GM23338 (cell line): ENCODE measurements around the gene PDP2. TPM values are rescaled to one million over a fixed set of nuclear protein-coding genes. Genes with fewer than 3 reads are reported as not detected.

Source experiments
- ATAC-seq: fragments of 200-7000 bp; cut with Tn5 transposase; 3 replicates; pipeline ENCODE4 v1.9.1; 2020
- DNase-seq: peaks from one replicate; pipeline ENCODE4 v3.0.0-alpha.2; 2015; ENCODE audit warnings: low spot score
- H2AFZ ChIP-seq: fragments of 200-600 bp; sonication (generic); 2 replicates; pipeline ENCODE4 v1.8.0; 2016; ENCODE audit warnings: antibody characterized with exemption, mild to moderate bottlenecking, moderate library complexity
- H3F3A ChIP-seq: fragments of 200-600 bp; sonication (generic); replicated peaks from 2 replicates; pipeline ENCODE4 v1.8.0; 2017; ENCODE audit warnings: antibody characterized with exemption, mixed run types, low read depth
- H3K27ac ChIP-seq: fragments of 200-600 bp; sonication (generic); 2 replicates; pipeline ENCODE4 v1.6.1; 2016; ENCODE audit warnings: low read depth
- H3K27me3 ChIP-seq: fragments of 200-600 bp; sonication (generic); 2 replicates; pipeline ENCODE4 v1.8.0; 2016; ENCODE audit warnings: mild to moderate bottlenecking, mixed run types, moderate library complexity; ENCODE audit not compliant: insufficient read depth
- H3K36me3 ChIP-seq: fragments of 200-600 bp; sonication (generic); 2 replicates; pipeline ENCODE4 v1.8.0; 2016; ENCODE audit warnings: mild to moderate bottlenecking; ENCODE audit not compliant: insufficient read depth
- H3K4me1 ChIP-seq: fragments of 200-600 bp; sonication (generic); 2 replicates; pipeline ENCODE4 v1.8.0; 2016; ENCODE audit warnings: mild to moderate bottlenecking, moderate library complexity; ENCODE audit not compliant: insufficient read depth
- H3K4me2 ChIP-seq: fragments of 200-600 bp; sonication (generic); 2 replicates; pipeline ENCODE4 v1.7.1; 2017; ENCODE audit warnings: mixed run types
- H3K4me3 ChIP-seq: fragments of 200-600 bp; sonication (generic); 2 replicates; pipeline ENCODE4 v1.6.1; 2016; ENCODE audit warnings: mixed run types
- H3K79me2 ChIP-seq: fragments of 200-600 bp; sonication (generic); replicated peaks from 2 replicates; pipeline ENCODE4 v1.8.0; 2017; ENCODE audit warnings: mild to moderate bottlenecking; ENCODE audit not compliant: insufficient read depth
- H3K9me2 ChIP-seq: fragments of 200-600 bp; sonication (generic); 2 replicates; pipeline ENCODE4 v1.8.0; 2017; ENCODE audit not compliant: insufficient read depth
- H4K20me1 ChIP-seq: fragments of 200-600 bp; sonication (generic); replicated peaks from 2 replicates; pipeline ENCODE4 v1.8.0; 2017; ENCODE audit warnings: mild to moderate bottlenecking; ENCODE audit not compliant: insufficient read depth
- H3K27ac Mint-ChIP-seq: 2 replicates; pipeline ENCODE4 v1.8.0; 2020; ENCODE audit warnings: inconsistent platforms, mild to moderate bottlenecking, moderate library complexity, mixed read lengths
- H3K27me3 Mint-ChIP-seq: 3 replicates; pipeline ENCODE4 v1.8.0; 2022; ENCODE audit warnings: low read depth, mild to moderate bottlenecking, moderate library complexity, mixed read lengths, inconsistent platforms; ENCODE audit not compliant: insufficient read depth, poor library complexity
- H3K36me3 Mint-ChIP-seq: 3 replicates; pipeline ENCODE4 v1.8.0; 2021; ENCODE audit warnings: low read depth, mild to moderate bottlenecking, inconsistent platforms, moderate library complexity, mixed read lengths
- H3K4me1 Mint-ChIP-seq: 3 replicates; pipeline ENCODE4 v1.8.0; 2020; ENCODE audit warnings: mild to moderate bottlenecking, inconsistent platforms, mixed read lengths
- H3K4me3 Mint-ChIP-seq: 3 replicates; pipeline ENCODE4 v1.8.0; 2021; ENCODE audit warnings: moderate library complexity, mild to moderate bottlenecking, inconsistent platforms, mixed read lengths
- H3K9me3 Mint-ChIP-seq: 3 replicates; pipeline ENCODE4 v1.8.0; 2020; ENCODE audit warnings: moderate library complexity, mild to moderate bottlenecking, inconsistent platforms, mixed read lengths
- CREB1 ChIP-seq: fragments of 250-450 bp; sonication (Bioruptor Pico); IDR thresholded peaks from 2 replicates; pipeline ENCODE4 v1.5.0; 2020; ENCODE audit warnings: low read depth, mild to moderate bottlenecking, moderate library complexity
- EZH2 ChIP-seq: fragments of 200-600 bp; sonication (generic); IDR thresholded peaks from one replicate; pipeline ENCODE4 v1.8.0; 2017; ENCODE audit warnings: antibody characterized with exemption, mild to moderate bottlenecking, low read depth; ENCODE audit not compliant: unreplicated experiment
- NANOG ChIP-seq: IDR thresholded peaks from 2 replicates; pipeline ENCODE4 v1.6.1; 2016; ENCODE audit warnings: antibody characterized with exemption, borderline replicate concordance
- POLR2AphosphoS5 ChIP-seq: IDR thresholded peaks from 2 replicates; pipeline ENCODE4 v1.6.1; 2016; ENCODE audit warnings: antibody characterized with exemption, low read depth
- STAT1 ChIP-seq: IDR thresholded peaks from one replicate; pipeline ENCODE4 v1.6.1; 2016; ENCODE audit warnings: antibody characterized with exemption; ENCODE audit not compliant: unreplicated experiment
- ZNF114 ChIP-seq: fragments of 250-450 bp; sonication (Bioruptor Pico); IDR thresholded peaks from 2 replicates; pipeline ENCODE4 v1.5.0; 2020; ENCODE audit warnings: mild to moderate bottlenecking, moderate library complexity
- polyA plus RNA-seq: library from polyadenylated mRNA; unstranded; fragments of >200 nt; fragmentation: Nextera tagmentation; extraction: Ambion mirVana; gene quantifications from 2 replicates; pipeline ENCODE4 v1.2.1, GENCODE V29; 2016
- total RNA-seq: library from RNA; depleted of rRNA; stranded (reverse); fragments of >200 nt; shearing (Covaris generic); gene quantifications from 2 replicates; pipeline ENCODE4 v1.2.3, GENCODE V29; 2014
- TF ChIP-seq, protein P1 (sequence below): IDR thresholded peaks from one replicate; pipeline ENCODE4 v1.6.1; 2018; ENCODE audit warnings: antibody characterized with exemption; ENCODE audit not compliant: unreplicated experiment
- TF ChIP-seq, protein P2 (sequence below), 2 experiments: fragments of 200-600 bp in 1 of 2; sonication (generic) in 1 of 2; conservative IDR thresholded peaks; 2 replicates each; pipeline versions ENCODE4 v1.5.1 to v1.6.1; 2016 to 2017; ENCODE audit warnings: antibody characterized with exemption in 2 of 2, low read depth in 2 of 2, mild to moderate bottlenecking in 2 of 2, moderate library complexity in 1 of 2
- TF ChIP-seq, protein P3 (sequence below): fragments of 250-450 bp; sonication (Bioruptor Pico); IDR thresholded peaks from 2 replicates; pipeline ENCODE4 v1.5.0; 2020; ENCODE audit warnings: mild to moderate bottlenecking, moderate library complexity

PDP2 gene
- total and polyA plus RNA-seq, 2 experiments from 2014 or later = 9.0 to 23.2 TPM

DNA sequence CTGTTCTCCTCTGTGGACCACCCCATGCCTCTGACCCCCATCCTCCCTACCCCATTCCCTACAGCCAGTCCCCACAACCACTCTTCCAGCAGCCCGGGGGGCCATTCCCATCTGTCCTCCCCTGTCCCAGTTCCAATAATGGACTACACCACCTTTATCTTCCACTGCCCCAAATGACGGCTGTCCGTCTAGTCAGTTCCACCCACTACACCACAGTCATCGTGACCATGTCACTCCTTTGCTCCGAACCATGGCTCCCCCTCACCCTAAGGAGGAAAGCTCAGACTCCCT is 15.3 kb downstream of the PDP2 start:
- ATAC-seq (no peak), DNase-seq (no peak)
- peaks cover 10% of the 10 kb centered on the region; the same call in 2 of the 3 replicates for H3K4me1 Mint-ChIP-seq
- Histone ChIP-seq H3K27ac (no peak overlapping the region), H3K4me1 (peaks cover 8% of the 10 kb centered on the region; the same call in 1 of the 2 replicates), H4K20me1 (no peaks in the 10 kb centered on the region; the same call in 1 of the 2 replicates), H2AFZ (no peak overlapping the region), H3K4me2 (no peak overlapping the region), H3K4me3 (no peak overlapping the region), H3K79me2 (no peaks in the 10 kb centered on the region), H3F3A (0 out of 2 replicates have a peak, but pooled peaks cover 4% of the 10 kb centered on the region), H3K27me3 (no peaks in the 10 kb centered on the region), H3K36me3 (no peaks in the 10 kb centered on the region), H3K9me2 (no peaks in the 10 kb centered on the region)
- H3K27me3 Mint-ChIP-seq = peaks cover 8% of the 10 kb centered on the region
- TF ChIP-seq STAT1 (no peak), NANOG (no peak), ZNF114 (CRISPR knock-in tag) (no peak), EZH2 (no peak), POLR2AphosphoS5 (no peak), CREB1 (CRISPR knock-in tag) (no peak)
- TF ChIP-seq, protein P1, sequence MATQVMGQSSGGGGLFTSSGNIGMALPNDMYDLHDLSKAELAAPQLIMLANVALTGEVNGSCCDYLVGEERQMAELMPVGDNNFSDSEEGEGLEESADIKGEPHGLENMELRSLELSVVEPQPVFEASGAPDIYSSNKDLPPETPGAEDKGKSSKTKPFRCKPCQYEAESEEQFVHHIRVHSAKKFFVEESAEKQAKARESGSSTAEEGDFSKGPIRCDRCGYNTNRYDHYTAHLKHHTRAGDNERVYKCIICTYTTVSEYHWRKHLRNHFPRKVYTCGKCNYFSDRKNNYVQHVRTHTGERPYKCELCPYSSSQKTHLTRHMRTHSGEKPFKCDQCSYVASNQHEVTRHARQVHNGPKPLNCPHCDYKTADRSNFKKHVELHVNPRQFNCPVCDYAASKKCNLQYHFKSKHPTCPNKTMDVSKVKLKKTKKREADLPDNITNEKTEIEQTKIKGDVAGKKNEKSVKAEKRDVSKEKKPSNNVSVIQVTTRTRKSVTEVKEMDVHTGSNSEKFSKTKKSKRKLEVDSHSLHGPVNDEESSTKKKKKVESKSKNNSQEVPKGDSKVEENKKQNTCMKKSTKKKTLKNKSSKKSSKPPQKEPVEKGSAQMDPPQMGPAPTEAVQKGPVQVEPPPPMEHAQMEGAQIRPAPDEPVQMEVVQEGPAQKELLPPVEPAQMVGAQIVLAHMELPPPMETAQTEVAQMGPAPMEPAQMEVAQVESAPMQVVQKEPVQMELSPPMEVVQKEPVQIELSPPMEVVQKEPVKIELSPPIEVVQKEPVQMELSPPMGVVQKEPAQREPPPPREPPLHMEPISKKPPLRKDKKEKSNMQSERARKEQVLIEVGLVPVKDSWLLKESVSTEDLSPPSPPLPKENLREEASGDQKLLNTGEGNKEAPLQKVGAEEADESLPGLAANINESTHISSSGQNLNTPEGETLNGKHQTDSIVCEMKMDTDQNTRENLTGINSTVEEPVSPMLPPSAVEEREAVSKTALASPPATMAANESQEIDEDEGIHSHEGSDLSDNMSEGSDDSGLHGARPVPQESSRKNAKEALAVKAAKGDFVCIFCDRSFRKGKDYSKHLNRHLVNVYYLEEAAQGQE = no peak
- TF ChIP-seq, protein P2, sequence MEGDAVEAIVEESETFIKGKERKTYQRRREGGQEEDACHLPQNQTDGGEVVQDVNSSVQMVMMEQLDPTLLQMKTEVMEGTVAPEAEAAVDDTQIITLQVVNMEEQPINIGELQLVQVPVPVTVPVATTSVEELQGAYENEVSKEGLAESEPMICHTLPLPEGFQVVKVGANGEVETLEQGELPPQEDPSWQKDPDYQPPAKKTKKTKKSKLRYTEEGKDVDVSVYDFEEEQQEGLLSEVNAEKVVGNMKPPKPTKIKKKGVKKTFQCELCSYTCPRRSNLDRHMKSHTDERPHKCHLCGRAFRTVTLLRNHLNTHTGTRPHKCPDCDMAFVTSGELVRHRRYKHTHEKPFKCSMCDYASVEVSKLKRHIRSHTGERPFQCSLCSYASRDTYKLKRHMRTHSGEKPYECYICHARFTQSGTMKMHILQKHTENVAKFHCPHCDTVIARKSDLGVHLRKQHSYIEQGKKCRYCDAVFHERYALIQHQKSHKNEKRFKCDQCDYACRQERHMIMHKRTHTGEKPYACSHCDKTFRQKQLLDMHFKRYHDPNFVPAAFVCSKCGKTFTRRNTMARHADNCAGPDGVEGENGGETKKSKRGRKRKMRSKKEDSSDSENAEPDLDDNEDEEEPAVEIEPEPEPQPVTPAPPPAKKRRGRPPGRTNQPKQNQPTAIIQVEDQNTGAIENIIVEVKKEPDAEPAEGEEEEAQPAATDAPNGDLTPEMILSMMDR (conservative IDR thresholded peaks at IDR 0.05; ENCODE audit: low read depth in 2 of 2) = no peak
- TF ChIP-seq, protein P3, sequence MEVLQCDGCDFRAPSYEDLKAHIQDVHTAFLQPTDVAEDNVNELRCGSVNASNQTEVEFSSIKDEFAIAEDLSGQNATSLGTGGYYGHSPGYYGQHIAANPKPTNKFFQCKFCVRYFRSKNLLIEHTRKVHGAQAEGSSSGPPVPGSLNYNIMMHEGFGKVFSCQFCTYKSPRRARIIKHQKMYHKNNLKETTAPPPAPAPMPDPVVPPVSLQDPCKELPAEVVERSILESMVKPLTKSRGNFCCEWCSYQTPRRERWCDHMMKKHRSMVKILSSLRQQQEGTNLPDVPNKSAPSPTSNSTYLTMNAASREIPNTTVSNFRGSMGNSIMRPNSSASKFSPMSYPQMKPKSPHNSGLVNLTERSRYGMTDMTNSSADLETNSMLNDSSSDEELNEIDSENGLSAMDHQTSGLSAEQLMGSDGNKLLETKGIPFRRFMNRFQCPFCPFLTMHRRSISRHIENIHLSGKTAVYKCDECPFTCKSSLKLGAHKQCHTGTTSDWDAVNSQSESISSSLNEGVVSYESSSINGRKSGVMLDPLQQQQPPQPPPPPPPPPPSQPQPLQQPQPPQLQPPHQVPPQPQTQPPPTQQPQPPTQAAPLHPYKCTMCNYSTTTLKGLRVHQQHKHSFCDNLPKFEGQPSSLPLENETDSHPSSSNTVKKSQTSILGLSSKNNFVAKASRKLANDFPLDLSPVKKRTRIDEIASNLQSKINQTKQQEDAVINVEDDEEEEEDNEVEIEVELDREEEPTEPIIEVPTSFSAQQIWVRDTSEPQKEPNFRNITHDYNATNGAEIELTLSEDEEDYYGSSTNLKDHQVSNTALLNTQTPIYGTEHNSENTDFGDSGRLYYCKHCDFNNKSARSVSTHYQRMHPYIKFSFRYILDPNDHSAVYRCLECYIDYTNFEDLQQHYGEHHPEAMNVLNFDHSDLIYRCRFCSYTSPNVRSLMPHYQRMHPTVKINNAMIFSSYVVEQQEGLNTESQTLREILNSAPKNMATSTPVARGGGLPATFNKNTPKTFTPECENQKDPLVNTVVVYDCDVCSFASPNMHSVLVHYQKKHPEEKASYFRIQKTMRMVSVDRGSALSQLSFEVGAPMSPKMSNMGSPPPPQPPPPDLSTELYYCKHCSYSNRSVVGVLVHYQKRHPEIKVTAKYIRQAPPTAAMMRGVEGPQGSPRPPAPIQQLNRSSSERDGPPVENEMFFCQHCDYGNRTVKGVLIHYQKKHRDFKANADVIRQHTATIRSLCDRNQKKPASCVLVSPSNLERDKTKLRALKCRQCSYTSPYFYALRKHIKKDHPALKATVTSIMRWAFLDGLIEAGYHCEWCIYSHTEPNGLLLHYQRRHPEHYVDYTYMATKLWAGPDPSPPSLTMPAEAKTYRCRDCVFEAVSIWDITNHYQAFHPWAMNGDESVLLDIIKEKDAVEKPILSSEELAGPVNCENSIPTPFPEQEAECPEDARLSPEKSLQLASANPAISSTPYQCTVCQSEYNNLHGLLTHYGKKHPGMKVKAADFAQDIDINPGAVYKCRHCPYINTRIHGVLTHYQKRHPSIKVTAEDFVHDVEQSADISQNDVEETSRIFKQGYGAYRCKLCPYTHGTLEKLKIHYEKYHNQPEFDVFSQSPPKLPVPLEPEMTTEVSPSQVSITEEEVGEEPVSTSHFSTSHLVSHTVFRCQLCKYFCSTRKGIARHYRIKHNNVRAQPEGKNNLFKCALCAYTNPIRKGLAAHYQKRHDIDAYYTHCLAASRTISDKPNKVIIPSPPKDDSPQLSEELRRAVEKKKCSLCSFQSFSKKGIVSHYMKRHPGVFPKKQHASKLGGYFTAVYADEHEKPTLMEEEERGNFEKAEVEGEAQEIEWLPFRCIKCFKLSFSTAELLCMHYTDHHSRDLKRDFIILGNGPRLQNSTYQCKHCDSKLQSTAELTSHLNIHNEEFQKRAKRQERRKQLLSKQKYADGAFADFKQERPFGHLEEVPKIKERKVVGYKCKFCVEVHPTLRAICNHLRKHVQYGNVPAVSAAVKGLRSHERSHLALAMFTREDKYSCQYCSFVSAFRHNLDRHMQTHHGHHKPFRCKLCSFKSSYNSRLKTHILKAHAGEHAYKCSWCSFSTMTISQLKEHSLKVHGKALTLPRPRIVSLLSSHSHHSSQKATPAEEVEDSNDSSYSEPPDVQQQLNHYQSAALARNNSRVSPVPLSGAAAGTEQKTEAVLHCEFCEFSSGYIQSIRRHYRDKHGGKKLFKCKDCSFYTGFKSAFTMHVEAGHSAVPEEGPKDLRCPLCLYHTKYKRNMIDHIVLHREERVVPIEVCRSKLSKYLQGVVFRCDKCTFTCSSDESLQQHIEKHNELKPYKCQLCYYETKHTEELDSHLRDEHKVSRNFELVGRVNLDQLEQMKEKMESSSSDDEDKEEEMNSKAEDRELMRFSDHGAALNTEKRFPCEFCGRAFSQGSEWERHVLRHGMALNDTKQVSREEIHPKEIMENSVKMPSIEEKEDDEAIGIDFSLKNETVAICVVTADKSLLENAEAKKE (CRISPR knock-in tag) = no peak
- H3K4me3 Mint-ChIP-seq = no peak overlapping the region
- no peak overlapping the region for H3K27ac Mint-ChIP-seq
- H3K36me3 Mint-ChIP-seq = peaks cover 7% of the 10 kb centered on the region; the same call in 1 of the 3 replicates
- no peaks in the 10 kb centered on the region; the same call in 2 of the 3 replicates for H3K9me3 Mint-ChIP-seq
